HG02943 (cell line): Measurements from ENCODE around the gene PARP16.

ENCODE experiments used
- ATAC-seq: cut with Tn5 transposase; IDR thresholded peaks from one replicate; pipeline ENCODE4 v1.9.1; 2021; ENCODE audit warnings: mild to moderate bottlenecking, low read depth, moderate library complexity; ENCODE audit not compliant: unreplicated experiment

Gene PARP16

GRCh38 chr15:65209701-65210643 lies 76.7 kb downstream of the PARP16 start:
- no peak for ATAC-seq

DNA sequence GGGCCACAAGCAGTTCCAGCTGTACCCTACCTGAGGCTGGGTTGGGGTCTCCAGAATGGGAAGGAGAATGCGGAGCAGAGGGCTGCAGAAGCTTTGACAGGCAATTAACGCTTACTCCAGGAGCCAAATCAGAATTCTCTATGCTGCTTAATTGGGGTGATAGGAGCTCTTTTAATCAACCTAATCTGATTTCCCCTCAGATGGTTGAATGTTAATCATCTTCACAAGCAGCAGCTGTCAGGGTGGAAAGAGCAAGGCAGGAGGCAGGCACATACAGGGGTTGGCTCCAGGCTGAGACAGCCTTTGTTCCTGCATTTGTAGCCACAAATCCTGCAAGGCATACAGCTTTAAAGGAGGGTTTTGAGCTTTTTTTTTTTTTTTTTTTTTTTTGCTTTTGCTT lies 78.0 kb downstream of the PARP16 start:
- no peak for ATAC-seq
